IMR-90 (cell line): ENCODE results near the gene DMAP1. TPM values are rescaled to one million over a fixed set of nuclear protein-coding genes. Genes with fewer than 3 reads are reported as not detected.

Experiments
- ATAC-seq: fragments of 200-7000 bp; cut with Tn5 transposase; 2 replicates; pipeline ENCODE4 v1.9.1; 2020; ENCODE audit warnings: low read depth, mild to moderate bottlenecking, moderate library complexity
- BruUV-seq: library from RNA; stranded (reverse); fragments of 400-500 nt; replicated peaks from 2 replicates; lab custom pipeline; 2021; lab: Mats Ljungman, UMichigan
- CTCF ChIA-PET: fragments of 300-600 bp; formaldehyde crosslinking; extraction: SDS; loops from one replicate; lab custom pipeline; 2021; ENCODE audit warnings: antibody characterized with exemption; lab: Yijun Ruan, JAX
- POLR2A ChIA-PET: fragments of 300-600 bp; sonication (Branson Sonifier 250); formaldehyde crosslinking; loops from one replicate; lab custom pipeline; 2022; ENCODE audit warnings: antibody characterized with exemption; ENCODE audit not compliant: unreplicated experiment; lab: Charles Lee
- DNase-seq: peaks from one replicate; pipeline ENCODE4 v3.0.0; 2013
- H2AFZ ChIP-seq: replicated peaks from 2 replicates; pipeline ENCODE3; 2013; ENCODE audit warnings: low read length, mild to moderate bottlenecking; ENCODE audit not compliant: poor library complexity
- H2AK5ac ChIP-seq: 2 replicates; pipeline ENCODE4 v1.6.1; 2013; ENCODE audit warnings: low read depth, low read length, inconsistent platforms
- H2AK9ac ChIP-seq: replicated peaks from 2 replicates; pipeline ENCODE3; 2013; ENCODE audit warnings: mild to moderate bottlenecking, low read depth, low read length, moderate library complexity; ENCODE audit not compliant: poor library complexity
- H2BK120ac ChIP-seq: 2 replicates; pipeline ENCODE4 v1.6.1; 2013; ENCODE audit warnings: low read depth, low read length, inconsistent platforms
- H2BK15ac ChIP-seq: 3 replicates; pipeline ENCODE4 v1.6.1; 2013; ENCODE audit warnings: low read depth, low read length, inconsistent platforms
- H2BK20ac ChIP-seq: 2 replicates; pipeline ENCODE4 v1.6.1; 2013; ENCODE audit warnings: low read depth, mild to moderate bottlenecking, inconsistent platforms, low read length, moderate library complexity
- H2BK5ac ChIP-seq: 2 replicates; pipeline ENCODE4 v1.6.1; 2013; ENCODE audit warnings: mild to moderate bottlenecking, low read depth, low read length, inconsistent platforms; ENCODE audit not compliant: poor library complexity, severe bottlenecking
- H3K14ac ChIP-seq: replicated peaks from 2 replicates; pipeline ENCODE4 v1.6.1; 2013; ENCODE audit warnings: low read depth, low read length, inconsistent platforms
- H3K18ac ChIP-seq: 2 replicates; pipeline ENCODE4 v1.6.1; 2013; ENCODE audit warnings: low read depth, low read length, control low read depth
- H3K23ac ChIP-seq: 2 replicates; pipeline ENCODE4 v1.6.1; 2013; ENCODE audit warnings: low read depth, low read length, inconsistent platforms
- H3K27ac ChIP-seq: 2 replicates; pipeline ENCODE4 v1.5.1; 2013; ENCODE audit warnings: mild to moderate bottlenecking, control low read depth, low read length; ENCODE audit not compliant: insufficient read depth
- H3K27me3 ChIP-seq: 2 replicates; pipeline ENCODE4 v1.6.1; 2013; ENCODE audit warnings: low read length; ENCODE audit not compliant: control insufficient read depth, insufficient read depth
- H3K36me3 ChIP-seq: 2 replicates; pipeline ENCODE4 v1.6.1; 2013; ENCODE audit warnings: low read length, mixed read lengths; ENCODE audit not compliant: control insufficient read depth, insufficient read depth
- H3K4ac ChIP-seq: 2 replicates; pipeline ENCODE4 v1.6.1; 2013; ENCODE audit warnings: low read depth, low read length, inconsistent platforms
- H3K4me1 ChIP-seq: 2 replicates; pipeline ENCODE4 v1.6.1; 2013; ENCODE audit warnings: low read length, mixed read lengths; ENCODE audit not compliant: control insufficient read depth, insufficient read depth
- H3K4me2 ChIP-seq: 2 replicates; pipeline ENCODE4 v1.6.1; 2013; ENCODE audit warnings: low read depth, mild to moderate bottlenecking, control low read depth, low read length, moderate library complexity
- H3K4me3 ChIP-seq: 2 replicates; pipeline ENCODE4 v1.5.1; 2013; ENCODE audit warnings: low read depth, mild to moderate bottlenecking, control low read depth, low read length, moderate library complexity; ENCODE audit not compliant: insufficient read depth
- H3K56ac ChIP-seq: 2 replicates; pipeline ENCODE4 v1.6.1; 2013; ENCODE audit warnings: low read length, inconsistent platforms; ENCODE audit not compliant: insufficient read depth; ENCODE audit errors: extremely low read depth
- H3K79me1 ChIP-seq, 2 experiments: 2 replicates each; pipeline ENCODE4 v1.6.1; 2013; ENCODE audit warnings: low read length in 2 of 2, inconsistent platforms in 1 of 2, low read depth in 1 of 2
- H3K9ac ChIP-seq: 2 replicates; pipeline ENCODE4 v1.6.1; 2013; ENCODE audit warnings: low read depth, low read length, control low read depth
- H3K9me1 ChIP-seq: 2 replicates; pipeline ENCODE4 v1.6.1; 2013; ENCODE audit warnings: low read length, inconsistent platforms; ENCODE audit not compliant: insufficient read depth
- H3K9me3 ChIP-seq: 2 replicates; pipeline ENCODE4 v1.6.1; 2013; ENCODE audit warnings: low read length; ENCODE audit not compliant: control insufficient read depth, insufficient read depth
- H4K20me1 ChIP-seq: 2 replicates; pipeline ENCODE4 v1.6.1; 2013; ENCODE audit warnings: low read length, inconsistent platforms; ENCODE audit not compliant: insufficient read depth
- H4K5ac ChIP-seq: 2 replicates; pipeline ENCODE4 v1.6.1; 2013; ENCODE audit warnings: mild to moderate bottlenecking, low read depth, low read length, control low read depth
- H4K8ac ChIP-seq, 2 experiments: 2 replicates each; pipeline ENCODE4 v1.6.1; 2013; ENCODE audit warnings: low read depth in 2 of 2, low read length in 2 of 2, control low read depth in 1 of 2, inconsistent platforms in 1 of 2
- H4K91ac ChIP-seq: 2 replicates; pipeline ENCODE4 v1.6.1; 2013; ENCODE audit warnings: low read depth, low read length, inconsistent platforms; ENCODE audit not compliant: insufficient read depth
- BHLHE40 ChIP-seq: fragments of 150-350 bp; IDR thresholded peaks from 2 replicates; pipeline ENCODE4 v1.6.1; 2016; ENCODE audit warnings: mild to moderate bottlenecking, low read depth, low read length
- CEBPB ChIP-seq: IDR thresholded peaks from 2 replicates; pipeline ENCODE4 v1.6.1; 2012; ENCODE audit warnings: low read depth, low read length, improper control_type of control experiment
- FOS ChIP-seq: fragments of 150-350 bp; IDR thresholded peaks from 2 replicates; pipeline ENCODE4 v1.6.1; 2016; ENCODE audit warnings: low read depth, low read length
- MAFK ChIP-seq: IDR thresholded peaks from 2 replicates; pipeline ENCODE4 v1.6.1; 2012; ENCODE audit warnings: low read depth, low read length, improper control_type of control experiment
- MAZ ChIP-seq: IDR thresholded peaks from 2 replicates; pipeline ENCODE4 v1.6.1; 2012; ENCODE audit warnings: low read depth, mild to moderate bottlenecking, low read length, improper control_type of control experiment, moderate library complexity, borderline replicate concordance
- NFE2L2 ChIP-seq: fragments of 150-350 bp; IDR thresholded peaks from 2 replicates; pipeline ENCODE4 v1.6.1; 2016; ENCODE audit warnings: low read depth, mild to moderate bottlenecking, low read length
- RFX5 ChIP-seq: IDR thresholded peaks from 2 replicates; pipeline ENCODE4 v1.8.0; 2012; ENCODE audit warnings: low read depth, mild to moderate bottlenecking, low read length, moderate library complexity
- SMC3 ChIP-seq: fragments of 150-350 bp; IDR thresholded peaks from 2 replicates; pipeline ENCODE4 v1.6.1; 2016; ENCODE audit warnings: low read depth, mild to moderate bottlenecking, antibody characterized with exemption, low read length, moderate library complexity
- WGBS, 2 experiments: methylation state at CpG; one replicate each; pipeline versions ENCODE4 v1.1.5 to v1.1.7; 2013; ENCODE audit warnings: missing lambda C conversion rate in 2 of 2; ENCODE audit not compliant: insufficient read length in 1 of 2; ENCODE audit errors: extremely low coverage in 2 of 2; 5-methylcytosine and 5-hydroxymethylcytosine counted together
- dilution Hi-C: fragments of 300-500 bp; cut with HindIII; formaldehyde crosslinking; loops from one replicate; pipeline ENCODE4 v1.14.3; 2018; ENCODE audit warnings: low sequenced_read_pairs; ENCODE audit not compliant: unreplicated experiment
- in situ Hi-C: fragments of 300-500 bp; cut with MboI; formaldehyde crosslinking; loops from 3 replicates; pipeline ENCODE4 v1.14.3; 2019; ENCODE audit warnings: low sequenced_read_pairs, inconsistent platforms, mixed read lengths
- intact Hi-C: fragments of 100-400 bp; cut with micrococcal nuclease; formaldehyde crosslinking; loops from 2 replicates; pipeline ENCODE4 v1.10.0; 2022
- polyA plus RNA-seq, 3 experiments: library from polyadenylated mRNA; depleted of rRNA; stranded (reverse); fragments of >200 nt; gene quantifications; 2 replicates each; pipeline ENCODE4 v1.2.3, GENCODE V29; 2012; ENCODE audit warnings: low replicate concordance in 1 of 3
- total RNA-seq: library from RNA; depleted of rRNA; stranded (reverse); fragments of >200 nt; gene quantifications from 2 replicates; pipeline ENCODE4 v1.2.3, GENCODE V29; 2012

The DMAP1 gene
- total and polyA plus RNA-seq, 2 of the 4 experiments (the other 2 are of a cell fraction): 22.2 to 34.3 TPM

- ChIA-PET CTCF (no interaction called here), POLR2A (no interaction called here)
- H3K36me3 ChIP-seq: peaks cover 6% of the 10 kb centered on the region; the same call in 1 of the 2 replicates
- no peak overlapping the region for H3K4ac ChIP-seq
- H2BK20ac ChIP-seq: no peak overlapping the region
- no peak overlapping the region for H3K18ac ChIP-seq
- H2BK5ac ChIP-seq: no peak overlapping the region
- H3K14ac ChIP-seq: no peak overlapping the region
- H3K4me3 ChIP-seq: no peak overlapping the region
- H3K56ac ChIP-seq: no peak overlapping the region
- ATAC-seq (no peak), DNase-seq (no peak)
- peaks cover 7 to 20% of the 10 kb centered on the region in 2 experiments for H3K79me1 ChIP-seq
- no peaks in the 10 kb centered on the region for H3K9me3 ChIP-seq
- in situ Hi-C loops (no loop called here), dilution Hi-C loops (no loop called here), intact Hi-C loops (loop anchor here (5.0 kb wide), 1 partner anchor 163 kb away; no protein-coding TSS in a partner anchor)
- no peak overlapping the region for H4K8ac ChIP-seq
- no peaks in the 10 kb centered on the region for H4K20me1 ChIP-seq
- no peaks in the 10 kb centered on the region for H3K27me3 ChIP-seq
- H3K27ac ChIP-seq: no peak overlapping the region
- TF ChIP-seq MAFK (no peak), NFE2L2 (no peak), CEBPB (no peak), SMC3 (no peak), FOS (no peak), RFX5 (no peak), BHLHE40 (no peak), MAZ (no peak)
- peaks cover 3% of the 10 kb centered on the region for H3K4me1 ChIP-seq
- H3K4me2 ChIP-seq: no peak overlapping the region
- no peak overlapping the region for H2AK5ac ChIP-seq
- H2BK15ac ChIP-seq: no peak overlapping the region
- BruUV-seq: no TSS peak
- WGBS, 2 experiments: no CpG with 5 or more reads among the region's 1 CpG
- no peak overlapping the region for H2AFZ ChIP-seq
- H2BK120ac ChIP-seq: no peak overlapping the region
- H3K23ac ChIP-seq: no peak overlapping the region
- H3K9ac ChIP-seq: no peak overlapping the region
- H4K5ac ChIP-seq: no peak overlapping the region
- H4K91ac ChIP-seq: no peak overlapping the region
- H3K9me1 ChIP-seq: peaks cover 13% of the 10 kb centered on the region; the same call in 1 of the 2 replicates
- no peak overlapping the region for H2AK9ac ChIP-seq
Observed at GRCh38 chr1:44210595-44210994, 2.7 kb upstream of the DMAP1 start.
